Urothelium cell line (cell line): Measurements from ENCODE around the gene RAPGEF3.

Source experiments
- DNase-seq: peaks from one replicate; pipeline ENCODE4 v3.0.0; 2011; ENCODE audit warnings: low spot score, mixed read lengths
- FAIRE-seq: peaks from 2 replicates; lab custom pipeline; 2011; peaks lifted over from hg19 to GRCh38; lab: Jason Lieb, UNC

The RAPGEF3 gene

DNA sequence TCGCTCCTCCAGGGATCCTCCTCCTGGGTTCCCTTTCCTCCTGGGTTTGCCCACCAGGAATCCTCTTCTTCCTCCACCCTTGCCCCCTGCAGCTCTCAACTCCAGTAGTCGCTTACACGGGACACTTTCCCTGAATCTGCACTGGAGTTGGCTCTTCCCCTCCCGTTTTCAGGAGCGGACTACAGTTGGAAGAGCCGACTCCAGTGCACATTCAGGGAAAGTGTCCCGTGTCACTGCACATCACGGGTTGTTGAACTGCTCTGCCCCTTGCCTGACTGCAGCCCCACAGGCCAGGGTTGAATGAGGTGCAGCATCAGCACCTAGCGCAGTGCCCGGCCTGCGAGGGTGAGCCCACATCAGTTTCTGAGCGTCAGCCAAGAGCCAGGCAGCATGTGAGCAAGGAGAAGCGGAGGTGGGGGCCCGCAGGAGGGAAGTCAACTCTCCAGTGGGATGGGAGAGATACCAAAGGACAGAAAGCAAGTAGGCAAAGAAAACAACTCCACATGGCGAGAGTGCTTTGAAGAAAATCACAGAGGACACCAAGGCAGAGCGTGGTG is 13.1 kb downstream of the RAPGEF3 start:
- DNase-seq: no peak
- no peak for FAIRE-seq

DNA sequence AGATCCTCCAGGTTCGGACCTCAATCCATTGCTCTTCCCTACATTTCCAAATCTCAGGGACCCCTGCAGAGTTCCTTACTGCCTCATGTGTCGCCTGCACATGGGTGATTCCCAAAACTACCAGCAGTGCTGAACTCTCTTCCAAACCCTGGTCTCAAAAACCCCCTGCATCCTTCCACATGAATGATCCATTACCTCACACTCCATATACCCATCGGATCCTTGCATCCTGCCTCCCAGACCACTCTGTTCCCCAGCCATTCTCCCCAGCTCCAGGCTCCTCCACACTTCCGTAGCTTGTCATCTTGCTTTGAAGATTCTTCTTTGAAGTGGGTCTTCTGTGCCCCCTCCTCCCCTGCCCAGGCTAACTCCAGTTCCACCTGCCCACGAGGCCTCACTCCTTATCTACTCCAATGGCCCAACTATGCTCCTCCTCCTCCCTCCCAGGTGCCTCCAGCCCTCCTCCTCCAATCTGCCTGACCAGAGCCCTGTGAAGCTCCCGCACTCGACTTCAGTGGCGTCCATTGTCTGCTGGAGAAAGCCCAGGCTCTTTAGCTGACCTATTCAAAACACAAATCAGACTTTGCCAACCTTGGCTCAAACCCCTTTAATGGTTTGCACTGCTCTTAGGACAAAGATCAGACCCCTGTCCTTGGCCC is 13.8 kb downstream of the RAPGEF3 start:
- DNase-seq: no peak
- no peak for FAIRE-seq

DNA sequence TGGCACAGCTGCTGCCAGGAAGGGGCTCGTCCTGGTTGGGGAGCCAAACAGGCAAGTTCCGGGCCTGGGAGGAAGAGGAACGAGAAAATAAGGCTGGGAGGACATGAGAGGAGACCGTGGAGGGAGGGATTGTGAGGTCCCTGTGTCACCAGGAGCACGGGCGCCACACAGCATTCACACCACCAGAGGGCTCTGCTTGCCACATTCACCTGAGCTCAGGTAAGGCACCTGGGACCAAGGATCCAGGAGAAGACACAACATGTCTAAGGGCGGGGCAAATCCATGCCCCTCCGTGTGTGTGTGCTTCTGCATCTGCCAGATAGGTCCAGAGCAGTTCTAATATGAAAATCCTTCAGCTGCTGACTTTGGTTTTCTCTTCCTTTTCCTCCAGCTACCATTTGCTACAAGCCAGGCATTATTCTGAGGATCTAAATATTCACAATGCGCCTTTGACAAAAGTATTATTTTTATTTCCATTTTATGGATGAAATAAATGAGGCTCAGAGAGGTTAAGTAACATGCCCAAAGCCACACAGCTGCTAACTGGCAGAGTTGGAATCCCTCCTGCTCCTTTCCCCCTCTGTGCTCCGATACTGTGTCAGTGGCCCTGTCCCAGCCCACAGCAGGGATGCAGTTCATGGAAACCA is 14.6 kb downstream of the RAPGEF3 start:
- FAIRE-seq (no peak), DNase-seq (peak; percentile 36)

DNA sequence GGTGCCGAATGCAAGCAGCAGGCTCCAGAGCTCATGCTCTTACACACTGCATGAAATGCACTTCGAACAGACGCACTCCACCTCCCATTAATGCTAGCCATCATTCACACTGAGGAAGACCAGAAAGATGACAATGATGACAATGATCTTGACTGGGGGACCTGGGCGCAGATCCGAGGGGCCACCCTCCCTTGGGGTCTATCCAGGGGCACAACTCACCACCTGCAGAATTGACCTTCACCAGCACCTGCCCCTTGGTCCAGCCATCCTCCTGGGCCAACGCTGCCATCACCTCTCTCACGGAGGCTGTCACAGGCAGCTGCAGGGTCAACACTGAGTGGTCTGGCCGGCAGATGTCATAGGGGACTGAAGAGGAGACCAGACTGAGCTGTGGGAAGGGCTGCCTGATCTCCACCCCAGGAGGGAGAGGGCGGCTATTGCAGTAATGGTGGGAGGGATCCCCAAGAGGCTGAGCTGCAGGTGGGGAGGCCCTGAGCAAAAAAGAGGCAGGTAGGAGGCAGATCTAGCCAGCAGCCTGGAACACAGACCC is 15.3 kb downstream of the RAPGEF3 start:
- DNase-seq (no peak), FAIRE-seq (no peak)

DNA sequence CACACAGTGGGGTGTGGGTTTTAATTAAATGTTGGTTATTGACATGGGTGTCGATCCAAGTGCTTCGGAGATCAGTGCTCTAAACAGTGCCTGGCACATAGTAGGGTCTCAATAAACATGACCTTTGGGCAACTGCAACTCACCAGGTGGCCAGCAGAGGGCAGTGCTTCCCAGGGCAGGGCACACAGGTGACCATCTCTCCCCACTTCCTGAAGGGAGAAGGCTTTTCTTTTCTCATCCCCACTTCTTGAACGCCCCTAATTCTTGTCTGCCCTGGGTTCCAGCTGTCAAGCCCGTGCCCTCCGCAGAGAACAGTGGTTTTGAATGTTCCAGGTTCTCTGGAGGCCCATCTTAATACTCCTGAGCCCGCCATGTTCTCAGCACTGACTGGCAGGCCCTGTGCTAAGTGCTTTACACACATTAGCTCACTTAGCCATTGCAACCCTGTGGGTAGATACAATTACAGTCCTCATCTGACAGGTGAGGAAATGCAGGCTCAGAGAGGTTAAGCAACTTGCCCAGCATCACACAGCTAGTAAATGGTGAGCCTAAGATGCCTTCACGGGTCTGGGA is 16.3 kb downstream of the RAPGEF3 start:
- DNase-seq (peak; percentile 62), FAIRE-seq (peak; percentile 83)

DNA sequence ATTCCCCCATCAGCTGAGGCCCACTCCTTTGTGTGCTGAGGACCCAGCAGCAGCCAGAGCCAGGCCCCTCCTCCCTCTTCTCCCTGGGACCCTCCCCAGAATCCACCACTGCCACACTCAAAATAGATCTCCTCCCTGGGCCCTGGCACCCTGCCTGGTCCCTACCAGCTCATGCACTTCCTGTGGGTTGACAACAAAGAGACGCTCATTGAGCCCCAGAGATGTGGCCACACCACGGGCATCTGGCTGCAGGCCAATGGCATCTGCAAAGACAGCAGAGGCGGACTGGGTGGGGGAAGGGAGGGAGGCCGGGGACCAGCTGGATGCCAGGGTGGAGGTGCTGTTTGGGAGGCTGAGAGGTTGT is 17.4 kb downstream of the RAPGEF3 start:
- peak; percentile 87 for DNase-seq
- peak; percentile 27 for FAIRE-seq

DNA sequence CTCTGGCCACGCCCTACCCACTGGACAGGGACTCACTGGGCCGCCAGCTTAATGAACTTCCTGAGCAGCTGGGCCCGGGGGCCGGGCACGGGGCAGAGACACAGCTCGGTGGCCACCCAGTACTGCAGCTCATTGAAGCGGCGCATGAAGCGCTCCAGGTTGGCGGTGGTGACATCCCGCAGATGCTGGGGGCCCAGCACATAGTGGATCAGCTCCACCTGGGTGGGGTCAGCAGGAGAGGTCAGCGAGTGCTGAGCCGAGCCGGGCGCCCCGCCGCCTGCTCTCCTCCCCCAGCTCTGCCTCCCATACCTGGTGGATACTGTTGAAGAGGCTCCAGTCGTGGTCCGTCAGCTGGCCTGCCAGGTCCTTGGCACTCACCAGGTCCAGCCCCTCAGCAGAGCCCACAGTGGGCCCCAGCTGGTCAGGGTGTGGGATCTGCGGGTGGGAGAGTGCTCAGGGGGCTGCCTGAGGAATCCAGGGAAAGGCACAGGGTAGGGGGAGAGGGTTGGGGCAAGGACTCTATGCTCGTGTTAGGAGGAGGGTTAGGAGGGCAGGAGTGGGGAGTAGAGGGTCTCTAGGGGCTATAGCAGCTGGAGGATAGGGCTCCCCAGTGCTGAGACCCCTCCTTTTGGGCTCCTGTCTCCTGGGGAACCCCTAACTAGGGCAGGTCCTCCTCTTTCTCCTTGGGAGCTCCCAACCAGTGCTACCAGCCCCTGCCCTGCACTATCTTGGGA is 17.9 kb downstream of the RAPGEF3 start:
- no peak for DNase-seq
- no peak for FAIRE-seq

DNA sequence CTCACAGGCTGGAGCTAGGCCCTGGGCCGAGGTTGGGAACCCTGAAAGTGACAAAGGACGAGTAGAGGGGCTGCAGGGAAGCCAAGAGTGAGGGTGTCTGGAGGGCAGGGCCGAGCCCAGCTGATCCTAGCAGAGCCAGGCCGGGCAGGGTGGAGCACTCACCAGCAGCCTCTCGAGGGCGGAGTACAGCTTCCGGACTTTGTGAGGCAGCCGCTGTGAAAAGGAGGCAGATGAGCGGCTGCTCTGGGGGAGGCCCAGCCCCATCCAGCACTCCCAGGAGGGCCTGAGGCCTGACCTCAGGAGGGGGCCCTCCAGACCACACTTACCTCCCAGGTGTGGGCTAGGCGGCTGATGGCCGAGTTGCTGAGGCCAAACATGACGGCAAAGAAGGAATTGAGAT is 18.7 kb downstream of the RAPGEF3 start:
- DNase-seq (no peak), FAIRE-seq (no peak)

DNA sequence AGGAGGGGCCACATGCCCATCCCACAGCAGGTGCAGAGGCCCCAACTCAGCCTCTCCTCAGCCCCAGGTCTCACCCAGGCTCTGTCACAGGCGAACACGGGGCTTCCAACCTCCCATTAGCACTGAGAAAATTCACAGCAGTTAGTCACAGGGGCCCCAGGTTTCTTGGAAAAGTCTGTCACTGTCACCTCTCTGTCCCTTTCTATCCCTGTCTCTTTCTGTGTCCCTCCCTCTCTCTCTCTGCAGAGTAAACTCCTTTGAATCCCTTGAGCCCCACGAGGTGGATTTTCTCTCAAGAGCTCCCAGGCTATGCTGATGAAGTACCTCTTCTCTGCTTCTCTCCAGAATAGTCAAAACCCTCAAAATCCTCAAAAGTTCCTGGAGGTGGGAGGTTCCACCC is 19.4 kb downstream of the RAPGEF3 start:
- FAIRE-seq (no peak), DNase-seq (no peak)

DNA sequence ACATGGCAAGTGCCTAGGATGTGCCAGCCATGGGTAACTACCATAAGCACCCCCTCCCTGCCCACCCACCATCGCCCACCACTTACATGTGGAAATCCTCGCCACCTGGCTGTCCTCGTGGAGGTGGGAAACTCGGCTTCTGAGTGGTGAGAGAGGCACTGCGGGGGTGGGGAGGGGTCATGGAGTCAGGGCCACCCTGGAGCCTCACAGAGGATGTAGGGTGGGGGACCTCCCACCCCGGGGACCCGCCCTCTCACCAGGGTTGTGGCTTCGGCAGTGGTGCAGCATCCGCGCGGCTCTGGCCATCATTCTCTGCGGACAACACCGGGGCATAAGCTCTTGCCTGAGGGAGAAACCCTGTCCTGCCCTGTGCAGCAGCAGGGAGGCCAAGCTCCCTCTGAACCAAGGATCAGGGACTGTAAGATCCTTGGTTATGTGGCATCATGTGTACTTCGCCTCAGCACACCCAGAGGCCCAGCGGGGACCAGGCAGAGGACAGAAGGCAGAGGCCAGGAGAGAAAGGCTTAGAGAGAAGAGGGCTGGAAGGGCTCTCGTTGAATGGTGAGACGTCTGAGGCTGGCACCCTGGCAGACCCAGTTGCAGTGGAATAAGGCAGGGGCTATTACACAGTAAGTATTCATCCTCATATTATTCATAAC is 20.6 kb downstream of the RAPGEF3 start:
- DNase-seq (no peak), FAIRE-seq (no peak)

DNA sequence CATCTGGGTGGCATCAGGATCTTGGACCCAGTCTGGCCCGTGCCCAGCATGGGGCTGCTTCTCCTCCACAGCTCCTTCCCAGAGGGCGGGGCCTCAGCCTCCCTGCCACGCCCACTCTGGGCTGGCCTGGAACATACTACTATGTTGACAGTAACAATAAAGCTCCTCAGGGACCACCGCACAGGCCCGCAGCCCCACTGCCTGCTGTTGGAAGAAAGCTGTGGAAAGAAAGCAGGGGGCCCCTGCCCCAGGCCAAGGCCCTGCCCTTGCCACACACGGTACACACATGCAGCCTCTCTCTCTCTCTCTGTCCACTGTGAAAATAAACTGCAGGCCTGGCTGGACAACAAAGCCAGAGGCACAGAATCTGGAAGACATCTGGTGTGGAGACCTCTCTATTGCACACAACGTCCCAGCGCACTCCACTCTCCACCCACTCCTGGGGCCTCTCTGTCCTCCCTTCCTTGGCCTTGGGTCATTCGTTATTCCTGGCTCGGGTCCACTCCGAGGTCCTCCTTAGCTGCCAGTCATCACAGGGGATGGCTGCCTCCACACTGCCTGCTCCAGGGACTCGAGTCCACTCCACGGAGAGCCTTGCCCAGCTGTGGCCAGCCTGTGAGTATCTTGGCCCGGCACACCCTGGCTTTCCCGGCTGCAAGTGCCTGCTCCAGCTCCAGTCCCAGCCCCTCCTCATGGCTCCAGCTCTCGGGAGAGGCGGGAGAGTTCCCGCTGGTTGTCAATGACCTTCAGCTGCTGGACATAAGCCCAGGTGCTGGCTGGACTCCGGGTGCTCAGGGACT is 21.6 kb downstream of the RAPGEF3 start:
- no peak for FAIRE-seq
- DNase-seq: no peak

DNA sequence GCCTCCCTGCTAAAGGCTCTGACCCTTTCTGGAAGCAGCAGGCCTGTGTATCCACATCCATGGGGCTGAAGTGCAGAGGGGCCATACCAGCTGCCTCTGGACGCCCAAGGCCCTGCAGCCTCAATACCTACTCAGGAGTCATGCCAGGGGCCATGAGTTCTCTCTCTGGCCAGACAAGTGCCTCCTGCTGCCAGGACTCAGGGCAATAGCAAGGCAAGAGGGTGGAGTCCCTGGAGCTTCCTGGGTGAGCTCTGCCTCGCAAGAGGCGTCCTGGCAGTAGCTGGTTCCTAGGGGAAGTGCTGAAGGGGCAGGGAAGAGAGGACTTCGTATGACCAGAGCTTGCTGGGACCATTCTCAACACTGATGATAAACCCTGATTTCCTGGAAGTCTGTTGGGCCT is 22.5 kb downstream of the RAPGEF3 start:
- FAIRE-seq (no peak), DNase-seq (no peak)

DNA sequence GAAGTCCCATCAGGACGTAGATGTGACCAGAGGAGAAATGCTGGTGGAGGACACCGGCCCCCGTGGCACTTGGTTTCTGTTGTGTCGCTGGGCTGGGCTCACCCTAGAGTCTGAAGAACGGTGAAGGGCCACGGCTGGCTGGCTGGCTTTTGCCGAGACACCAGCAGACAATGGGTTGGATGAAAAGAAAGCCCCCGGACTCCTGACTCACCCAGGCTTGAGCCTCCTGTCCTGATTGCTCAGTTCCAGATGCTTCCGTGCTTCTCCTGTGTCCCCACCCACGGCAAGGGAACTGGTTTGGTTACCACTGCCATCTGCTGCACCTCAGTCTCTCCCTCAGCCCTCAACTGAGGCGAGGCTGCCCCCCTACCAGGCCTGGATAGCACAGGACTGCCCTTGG is 23.0 kb downstream of the RAPGEF3 start:
- FAIRE-seq (no peak), DNase-seq (no peak)

DNA sequence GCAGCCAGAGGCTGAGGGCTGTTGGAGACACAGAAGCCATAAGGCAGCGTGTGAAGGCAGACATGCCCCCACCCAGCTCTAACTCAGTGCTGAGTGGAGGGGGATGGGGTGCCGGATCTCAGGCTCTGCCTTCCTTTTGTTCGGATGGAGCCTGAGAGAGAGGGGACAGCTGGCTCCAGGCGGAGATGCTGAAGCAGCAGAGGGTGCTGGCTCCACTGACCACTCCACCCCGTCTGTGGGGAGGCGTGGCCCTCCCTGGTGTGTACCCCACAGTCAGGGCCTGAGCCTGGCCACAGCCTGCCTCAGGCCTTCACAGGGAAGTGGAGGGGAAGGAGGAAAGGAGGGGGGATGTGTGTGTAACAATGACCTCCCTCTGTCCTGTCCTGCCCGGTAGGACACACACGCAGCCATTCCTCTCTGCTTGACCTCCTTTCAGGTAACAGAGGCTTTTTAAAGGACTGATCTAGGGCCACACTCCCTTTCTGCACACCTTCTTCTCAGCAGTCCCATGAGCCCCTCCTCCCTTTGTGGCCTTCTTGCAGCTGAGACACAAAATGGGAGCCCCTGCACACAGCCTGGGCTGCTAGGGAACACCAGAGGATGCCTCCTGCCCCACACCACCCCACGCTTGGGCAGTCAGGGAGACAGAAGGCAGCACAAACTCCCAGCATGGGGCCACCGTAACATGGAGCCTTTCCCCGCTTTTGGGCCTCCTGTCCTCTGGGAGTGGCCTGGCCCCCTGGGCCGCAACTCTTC is 23.8 kb downstream of the RAPGEF3 start:
- no peak for DNase-seq
- no peak for FAIRE-seq

DNA sequence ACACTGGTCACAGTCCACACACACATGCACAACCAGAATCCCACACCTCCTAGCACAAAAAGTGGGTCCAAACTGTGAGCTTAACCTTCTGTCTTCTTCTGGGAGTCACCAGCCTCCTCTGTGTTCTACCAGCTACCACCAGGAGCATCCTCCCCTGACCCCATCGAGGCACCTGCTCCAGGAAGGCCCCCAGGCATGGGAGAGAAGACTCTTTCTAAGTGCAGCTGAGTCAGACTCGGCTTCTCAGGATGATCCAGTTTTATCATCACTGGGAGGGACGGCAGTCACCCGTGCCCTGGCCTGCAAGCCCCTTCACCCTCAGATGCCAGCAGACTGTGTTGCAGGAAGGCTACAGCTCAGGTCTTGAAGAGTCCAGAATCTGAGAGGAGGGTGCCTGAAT is 25.5 kb downstream of the RAPGEF3 start:
- FAIRE-seq (no peak), DNase-seq (no peak)

DNA sequence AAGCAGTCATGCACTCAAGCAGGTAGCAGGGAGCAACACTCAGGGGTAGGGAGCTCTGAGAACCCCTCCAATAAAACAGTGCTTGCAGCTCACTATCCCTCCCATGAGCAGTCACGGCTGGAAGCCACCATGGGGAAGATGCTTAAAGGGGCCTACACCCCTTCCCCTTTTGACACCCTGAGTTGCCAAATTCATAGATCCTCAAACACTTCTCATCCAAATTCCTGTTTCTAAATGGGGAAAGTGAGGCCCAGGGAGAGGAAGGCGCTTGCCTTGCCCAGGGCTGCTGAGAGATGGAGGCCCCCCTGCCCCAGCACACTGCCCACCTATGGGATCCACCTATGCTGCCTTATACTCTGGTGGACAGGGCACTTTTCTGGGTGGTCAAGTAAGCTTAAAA is 26.2 kb downstream of the RAPGEF3 start:
- FAIRE-seq: no peak

DNA sequence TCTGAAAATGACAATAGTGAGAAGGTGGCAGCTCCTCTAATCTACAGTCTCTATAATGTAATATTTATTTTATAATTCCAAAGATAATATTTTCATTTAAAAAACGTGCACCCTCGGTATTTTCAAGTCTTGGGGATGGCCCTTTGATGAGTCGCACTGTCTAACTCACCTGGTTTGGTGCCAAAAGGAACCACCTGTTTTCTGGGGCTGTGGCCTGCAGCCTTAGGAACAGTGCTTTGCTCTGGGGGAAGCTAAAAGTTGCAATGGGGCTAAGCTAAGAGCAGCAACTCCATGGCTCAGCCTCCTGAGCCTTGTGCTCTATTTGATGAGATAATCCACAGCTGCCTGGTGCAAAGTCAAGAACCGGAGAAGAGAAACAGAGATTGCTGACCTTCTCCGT is 27.0 kb downstream of the RAPGEF3 start:
- FAIRE-seq (no peak), DNase-seq (no peak)

More for the DNA sequence above, 26.2 kb downstream of the RAPGEF3 start:
- no peak for DNase-seq

DNA sequence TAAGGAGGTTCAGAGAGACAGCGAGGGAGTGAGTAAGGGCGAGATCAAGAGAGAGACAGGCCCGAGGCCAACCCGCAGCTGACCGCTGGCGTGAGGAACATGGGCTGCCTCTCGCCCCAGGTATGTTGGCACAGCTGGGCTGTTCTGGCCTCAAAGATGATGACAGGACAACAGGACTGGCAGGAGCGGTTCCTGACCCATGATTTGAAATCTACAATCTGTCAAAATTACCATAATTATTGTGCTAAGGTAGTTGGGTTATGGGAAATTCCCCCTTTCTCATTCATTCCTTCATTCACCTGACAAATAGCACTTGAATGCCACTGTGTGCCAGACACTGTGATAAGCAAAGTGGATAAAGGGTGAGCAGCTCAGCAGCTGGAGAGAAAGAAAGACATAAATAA is 28.3 kb downstream of the RAPGEF3 start:
- DNase-seq (no peak), FAIRE-seq (no peak)

DNA sequence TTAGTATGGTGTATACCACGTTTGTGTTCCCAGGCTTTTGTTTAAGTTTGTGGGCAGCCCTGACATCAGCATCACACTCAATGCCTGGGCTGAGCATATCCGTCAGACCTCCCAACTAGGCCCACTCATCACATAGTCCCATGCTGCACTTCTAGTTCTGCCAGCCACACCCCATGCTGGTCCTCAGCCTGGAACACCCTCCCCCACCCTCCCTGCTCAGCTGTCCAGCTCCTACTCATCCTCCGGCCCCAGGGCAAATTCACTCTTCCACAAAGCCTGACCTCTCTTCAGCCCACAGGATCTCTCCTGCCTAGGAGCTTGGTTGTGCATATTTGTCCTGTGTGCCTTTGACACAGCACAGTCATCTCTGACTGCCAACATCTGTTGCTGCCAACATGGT is 29.4 kb downstream of the RAPGEF3 start:
- FAIRE-seq: no peak
- no peak for DNase-seq
